ENCODE results near the gene RUFY3.

RUFY3 gene

DNA sequence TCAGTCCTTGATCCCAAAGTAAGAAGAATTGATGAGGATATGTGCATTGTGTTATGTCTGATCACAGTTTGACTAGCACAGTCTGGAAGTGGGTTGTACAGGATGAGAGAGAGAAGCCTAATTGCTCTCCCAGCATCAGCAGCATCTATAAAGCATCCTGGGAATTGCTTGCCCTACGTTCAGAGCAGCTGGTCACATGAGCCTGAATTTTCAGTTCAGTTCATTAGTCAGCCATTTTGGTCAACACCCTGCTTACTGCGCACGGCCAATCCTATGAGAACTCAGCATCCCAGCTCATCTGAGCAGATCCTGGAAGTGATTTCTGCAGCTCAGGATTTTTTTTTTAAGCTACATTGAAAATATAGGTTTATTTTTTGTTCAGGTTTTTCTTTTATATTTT is at the start of gene RUFY3 (continued):
- no peak for TF ChIP-seq ZNF112 (tag by site-specific recombination; IDR thresholded peaks at IDR 0.05)
- no peak for TF ChIP-seq SP3 (tag by site-specific recombination; IDR thresholded peaks at IDR 0.05)
- no peak for TF ChIP-seq GLI2 (tag by site-specific recombination; IDR thresholded peaks at IDR 0.05; ENCODE audit: borderline replicate concordance, low read depth)
- TF ChIP-seq KLF10 (tag by site-specific recombination; IDR thresholded peaks at IDR 0.05) = no peak
- no peak for TF ChIP-seq SCRT2 (tag by site-specific recombination; IDR thresholded peaks at IDR 0.05)
- no peak for TF ChIP-seq ZNF558 (tag by site-specific recombination; IDR thresholded peaks at IDR 0.05)
- TF ChIP-seq ZNF157 (tag by site-specific recombination; IDR thresholded peaks at IDR 0.05) = no peak
- TF ChIP-seq, protein P1, sequence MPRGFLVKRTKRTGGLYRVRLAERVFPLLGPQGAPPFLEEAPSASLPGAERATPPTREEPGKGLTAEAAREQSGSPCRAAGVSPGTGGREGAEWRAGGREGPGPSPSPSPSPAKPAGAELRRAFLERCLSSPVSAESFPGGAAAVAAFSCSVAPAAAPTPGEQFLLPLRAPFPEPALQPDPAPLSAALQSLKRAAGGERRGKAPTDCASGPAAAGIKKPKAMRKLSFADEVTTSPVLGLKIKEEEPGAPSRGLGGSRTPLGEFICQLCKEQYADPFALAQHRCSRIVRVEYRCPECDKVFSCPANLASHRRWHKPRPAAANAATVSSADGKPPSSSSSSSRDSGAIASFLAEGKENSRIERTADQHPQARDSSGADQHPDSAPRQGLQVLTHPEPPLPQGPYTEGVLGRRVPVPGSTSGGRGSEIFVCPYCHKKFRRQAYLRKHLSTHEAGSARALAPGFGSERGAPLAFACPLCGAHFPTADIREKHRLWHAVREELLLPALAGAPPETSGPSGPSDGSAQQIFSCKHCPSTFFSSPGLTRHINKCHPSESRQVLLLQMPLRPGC (tag by site-specific recombination; IDR thresholded peaks at IDR 0.05) = no peak
- TF ChIP-seq ZNF175 (tag by site-specific recombination; IDR thresholded peaks at IDR 0.05) = no peak
- no peak for TF ChIP-seq ZBTB21 (tag by site-specific recombination; IDR thresholded peaks at IDR 0.05)
- no peak for TF ChIP-seq KLF8 (tag by site-specific recombination; IDR thresholded peaks at IDR 0.05)
- TF ChIP-seq, protein P2, sequence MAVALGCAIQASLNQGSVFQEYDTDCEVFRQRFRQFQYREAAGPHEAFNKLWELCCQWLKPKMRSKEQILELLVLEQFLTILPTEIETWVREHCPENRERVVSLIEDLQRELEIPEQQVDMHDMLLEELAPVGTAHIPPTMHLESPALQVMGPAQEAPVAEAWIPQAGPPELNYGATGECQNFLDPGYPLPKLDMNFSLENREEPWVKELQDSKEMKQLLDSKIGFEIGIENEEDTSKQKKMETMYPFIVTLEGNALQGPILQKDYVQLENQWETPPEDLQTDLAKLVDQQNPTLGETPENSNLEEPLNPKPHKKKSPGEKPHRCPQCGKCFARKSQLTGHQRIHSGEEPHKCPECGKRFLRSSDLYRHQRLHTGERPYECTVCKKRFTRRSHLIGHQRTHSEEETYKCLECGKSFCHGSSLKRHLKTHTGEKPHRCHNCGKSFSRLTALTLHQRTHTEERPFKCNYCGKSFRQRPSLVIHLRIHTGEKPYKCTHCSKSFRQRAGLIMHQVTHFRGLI (tag by site-specific recombination; IDR thresholded peaks at IDR 0.05) = no peak
- TF ChIP-seq MZF1 (tag by site-specific recombination; IDR thresholded peaks at IDR 0.05; ENCODE audit: borderline replicate concordance) = no peak
- TF ChIP-seq ZFHX2 (tag by site-specific recombination; conservative IDR thresholded peaks at IDR 0.05) = no peak
- TF ChIP-seq, protein P3, sequence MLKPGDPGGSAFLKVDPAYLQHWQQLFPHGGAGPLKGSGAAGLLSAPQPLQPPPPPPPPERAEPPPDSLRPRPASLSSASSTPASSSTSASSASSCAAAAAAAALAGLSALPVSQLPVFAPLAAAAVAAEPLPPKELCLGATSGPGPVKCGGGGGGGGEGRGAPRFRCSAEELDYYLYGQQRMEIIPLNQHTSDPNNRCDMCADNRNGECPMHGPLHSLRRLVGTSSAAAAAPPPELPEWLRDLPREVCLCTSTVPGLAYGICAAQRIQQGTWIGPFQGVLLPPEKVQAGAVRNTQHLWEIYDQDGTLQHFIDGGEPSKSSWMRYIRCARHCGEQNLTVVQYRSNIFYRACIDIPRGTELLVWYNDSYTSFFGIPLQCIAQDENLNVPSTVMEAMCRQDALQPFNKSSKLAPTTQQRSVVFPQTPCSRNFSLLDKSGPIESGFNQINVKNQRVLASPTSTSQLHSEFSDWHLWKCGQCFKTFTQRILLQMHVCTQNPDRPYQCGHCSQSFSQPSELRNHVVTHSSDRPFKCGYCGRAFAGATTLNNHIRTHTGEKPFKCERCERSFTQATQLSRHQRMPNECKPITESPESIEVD (tag by site-specific recombination; IDR thresholded peaks at IDR 0.05) = no peak
- TF ChIP-seq ZNF585B (tag by site-specific recombination; IDR thresholded peaks at IDR 0.05) = no peak
- no peak for TF ChIP-seq ZNF621 (tag by site-specific recombination; IDR thresholded peaks at IDR 0.05)
- TF ChIP-seq FEZF1 (tag by site-specific recombination; IDR thresholded peaks at IDR 0.05) = no peak
- TF ChIP-seq ZBTB17 (tag by site-specific recombination; IDR thresholded peaks at IDR 0.05) = peak; percentile 99
- TF ChIP-seq, protein P4, sequence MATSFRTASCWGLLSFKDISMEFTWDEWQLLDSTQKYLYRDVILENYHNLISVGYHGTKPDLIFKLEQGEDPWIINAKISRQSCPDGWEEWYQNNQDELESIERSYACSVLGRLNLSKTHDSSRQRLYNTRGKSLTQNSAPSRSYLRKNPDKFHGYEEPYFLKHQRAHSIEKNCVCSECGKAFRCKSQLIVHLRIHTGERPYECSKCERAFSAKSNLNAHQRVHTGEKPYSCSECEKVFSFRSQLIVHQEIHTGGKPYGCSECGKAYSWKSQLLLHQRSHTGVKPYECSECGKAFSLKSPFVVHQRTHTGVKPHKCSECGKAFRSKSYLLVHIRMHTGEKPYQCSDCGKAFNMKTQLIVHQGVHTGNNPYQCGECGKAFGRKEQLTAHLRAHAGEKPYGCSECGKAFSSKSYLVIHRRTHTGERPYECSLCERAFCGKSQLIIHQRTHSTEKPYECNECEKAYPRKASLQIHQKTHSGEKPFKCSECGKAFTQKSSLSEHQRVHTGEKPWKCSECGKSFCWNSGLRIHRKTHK (tag by site-specific recombination; IDR thresholded peaks at IDR 0.05) = no peak
- peak; percentile 65 for TF ChIP-seq ZNF366 (tag by site-specific recombination; conservative IDR thresholded peaks at IDR 0.05)
- peak; percentile 83 for TF ChIP-seq IKZF3 (tag by site-specific recombination; IDR thresholded peaks at IDR 0.05)
- TF ChIP-seq SETDB1 (IDR thresholded peaks at IDR 0.05; ENCODE audit: insufficient read length, low read length) = peak; percentile 38
- peak; percentile 84 for TF ChIP-seq ZNF660 (tag by site-specific recombination; IDR thresholded peaks at IDR 0.05)
- TF ChIP-seq YY1 (tag by site-specific recombination; IDR thresholded peaks at IDR 0.05) = 0 out of 2 replicates have a peak, but pooled peaks have one; percentile 32
- no peak for TF ChIP-seq GLIS1 (tag by site-specific recombination; IDR thresholded peaks at IDR 0.05)
- TF ChIP-seq ZBTB20 (tag by site-specific recombination; IDR thresholded peaks at IDR 0.05) = no peak; the same call in 1 of the 2 replicates
- TF ChIP-seq, protein P5, sequence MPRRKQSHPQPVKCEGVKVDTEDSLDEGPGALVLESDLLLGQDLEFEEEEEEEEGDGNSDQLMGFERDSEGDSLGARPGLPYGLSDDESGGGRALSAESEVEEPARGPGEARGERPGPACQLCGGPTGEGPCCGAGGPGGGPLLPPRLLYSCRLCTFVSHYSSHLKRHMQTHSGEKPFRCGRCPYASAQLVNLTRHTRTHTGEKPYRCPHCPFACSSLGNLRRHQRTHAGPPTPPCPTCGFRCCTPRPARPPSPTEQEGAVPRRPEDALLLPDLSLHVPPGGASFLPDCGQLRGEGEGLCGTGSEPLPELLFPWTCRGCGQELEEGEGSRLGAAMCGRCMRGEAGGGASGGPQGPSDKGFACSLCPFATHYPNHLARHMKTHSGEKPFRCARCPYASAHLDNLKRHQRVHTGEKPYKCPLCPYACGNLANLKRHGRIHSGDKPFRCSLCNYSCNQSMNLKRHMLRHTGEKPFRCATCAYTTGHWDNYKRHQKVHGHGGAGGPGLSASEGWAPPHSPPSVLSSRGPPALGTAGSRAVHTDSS (tag by site-specific recombination; IDR thresholded peaks at IDR 0.05) = no peak
- TF ChIP-seq ZNF510 (tag by site-specific recombination; IDR thresholded peaks at IDR 0.05; ENCODE audit: insufficient replicate concordance) = no peak
- TF ChIP-seq ZNF677 (tag by site-specific recombination; IDR thresholded peaks at IDR 0.05) = no peak
- TF ChIP-seq ZNF416 (tag by site-specific recombination; IDR thresholded peaks at IDR 0.05) = no peak
